ENCODE results near the gene GRAMD2B. TPM values are rescaled to one million over a fixed set of nuclear protein-coding genes. Genes with fewer than 3 reads are reported as not detected.
A peak's percentile ranks its signal among the peaks of the same experiment; 100 is the strongest.

The GRAMD2B gene
- total RNA-seq, 6 experiments from 2014 or later: 69.2 to 154 (median 80.5) TPM

- DNase-seq: no peak
- TF ChIP-seq, protein P1, sequence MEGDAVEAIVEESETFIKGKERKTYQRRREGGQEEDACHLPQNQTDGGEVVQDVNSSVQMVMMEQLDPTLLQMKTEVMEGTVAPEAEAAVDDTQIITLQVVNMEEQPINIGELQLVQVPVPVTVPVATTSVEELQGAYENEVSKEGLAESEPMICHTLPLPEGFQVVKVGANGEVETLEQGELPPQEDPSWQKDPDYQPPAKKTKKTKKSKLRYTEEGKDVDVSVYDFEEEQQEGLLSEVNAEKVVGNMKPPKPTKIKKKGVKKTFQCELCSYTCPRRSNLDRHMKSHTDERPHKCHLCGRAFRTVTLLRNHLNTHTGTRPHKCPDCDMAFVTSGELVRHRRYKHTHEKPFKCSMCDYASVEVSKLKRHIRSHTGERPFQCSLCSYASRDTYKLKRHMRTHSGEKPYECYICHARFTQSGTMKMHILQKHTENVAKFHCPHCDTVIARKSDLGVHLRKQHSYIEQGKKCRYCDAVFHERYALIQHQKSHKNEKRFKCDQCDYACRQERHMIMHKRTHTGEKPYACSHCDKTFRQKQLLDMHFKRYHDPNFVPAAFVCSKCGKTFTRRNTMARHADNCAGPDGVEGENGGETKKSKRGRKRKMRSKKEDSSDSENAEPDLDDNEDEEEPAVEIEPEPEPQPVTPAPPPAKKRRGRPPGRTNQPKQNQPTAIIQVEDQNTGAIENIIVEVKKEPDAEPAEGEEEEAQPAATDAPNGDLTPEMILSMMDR (IDR thresholded peaks at IDR 0.05): peak; percentile 80
- Mint-ChIP-seq H3K4me1 (ENCODE audit: low read depth) (peaks cover 39% of the 10 kb centered on the region), H3K4me3 (no peak overlapping the region), H3K27ac (peak overlapping the region; percentile 12; the same call in 1 of the 2 replicates), H3K9me3 (no peaks in the 10 kb centered on the region), H3K36me3 (ENCODE audit: low read depth) (peaks cover 21% of the 10 kb centered on the region), H3K27me3 (ENCODE audit: insufficient read depth) (peaks cover 2% of the 10 kb centered on the region; the same call in 1 of the 2 replicates)
These were observed 76.7 kb downstream of the GRAMD2B start for GRCh38 chr5:126499853-126500342.

GRCh38 chr5:126501448-126501847 lies 78.2 kb downstream of the GRAMD2B start:
- no peak for DNase-seq
- TF ChIP-seq, protein P1 (IDR thresholded peaks at IDR 0.05): no peak
- Mint-ChIP-seq H3K4me3 (no peak overlapping the region), H3K9me3 (no peaks in the 10 kb centered on the region), H3K27me3 (ENCODE audit: insufficient read depth) (no peaks in the 10 kb centered on the region; the same call in 1 of the 2 replicates), H3K36me3 (ENCODE audit: low read depth) (peaks cover 7% of the 10 kb centered on the region), H3K27ac (no peak overlapping the region), H3K4me1 (ENCODE audit: low read depth) (peaks cover 39% of the 10 kb centered on the region)

- Mint-ChIP-seq H3K27me3 (ENCODE audit: insufficient read depth) (no peaks in the 10 kb centered on the region), H3K36me3 (ENCODE audit: low read depth) (no peaks in the 10 kb centered on the region), H3K27ac (no peak overlapping the region), H3K4me3 (no peak overlapping the region), H3K9me3 (no peaks in the 10 kb centered on the region), H3K4me1 (ENCODE audit: low read depth) (peaks cover 30% of the 10 kb centered on the region)
- no peak for DNase-seq
- TF ChIP-seq, protein P1 (IDR thresholded peaks at IDR 0.05): no peak
These were observed 80.4 kb downstream of the GRAMD2B start for GRCh38 chr5:126503602-126504104.

GRCh38 chr5:126506079-126506478 lies 82.9 kb downstream of the GRAMD2B start:
- peaks cover 23% of the 10 kb centered on the region for H3K4me1 Mint-ChIP-seq (ENCODE audit: low read depth)
- H3K36me3 Mint-ChIP-seq (ENCODE audit: low read depth): no peaks in the 10 kb centered on the region
- H3K27ac Mint-ChIP-seq: no peak overlapping the region
- no peak overlapping the region for H3K4me3 Mint-ChIP-seq
- DNase-seq: no peak
- no peaks in the 10 kb centered on the region for H3K27me3 Mint-ChIP-seq (ENCODE audit: insufficient read depth)
- H3K9me3 Mint-ChIP-seq: no peaks in the 10 kb centered on the region
- TF ChIP-seq, protein P1 (IDR thresholded peaks at IDR 0.05): no peak

DNA sequence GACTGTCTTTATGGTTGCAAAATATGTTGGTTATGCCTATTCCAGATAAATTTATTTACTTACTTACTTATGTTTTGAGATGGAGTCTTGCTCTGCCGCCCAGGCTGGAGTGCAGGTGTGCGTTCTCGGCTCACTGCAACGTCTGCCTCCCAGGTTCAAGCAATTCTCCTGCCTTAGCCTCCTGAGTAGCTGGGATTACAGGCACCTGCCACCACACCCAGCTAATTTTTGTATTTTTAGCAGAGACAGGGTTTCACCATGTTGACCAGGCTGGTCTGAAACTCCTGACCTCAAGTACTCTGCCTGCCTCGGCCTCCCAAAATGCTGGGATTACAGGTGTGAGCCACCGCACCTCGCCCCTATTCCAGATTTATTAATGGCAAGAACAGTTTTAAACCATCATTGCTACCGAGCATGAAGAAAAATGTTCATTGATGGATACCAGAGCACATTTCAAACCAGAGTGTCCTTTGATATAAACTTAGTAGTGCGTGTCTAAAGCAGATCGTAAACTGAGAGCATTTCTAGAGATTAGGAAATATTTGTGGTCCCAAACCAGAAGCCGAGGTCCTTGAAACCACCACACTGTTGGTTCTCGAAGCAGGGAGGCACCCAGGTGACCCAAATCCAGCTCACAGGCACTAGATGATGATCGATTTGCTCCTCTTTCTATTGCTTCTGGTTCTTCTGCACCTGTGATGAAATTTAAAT lies 85.2 kb downstream of the GRAMD2B start:
- H3K27me3 Mint-ChIP-seq (ENCODE audit: insufficient read depth): no peaks in the 10 kb centered on the region
- TF ChIP-seq, protein P1 (IDR thresholded peaks at IDR 0.05): no peak
- no peaks in the 10 kb centered on the region for H3K36me3 Mint-ChIP-seq (ENCODE audit: low read depth)
- no peak for DNase-seq
- no peak overlapping the region for H3K4me3 Mint-ChIP-seq
- no peaks in the 10 kb centered on the region for H3K9me3 Mint-ChIP-seq
- peak overlapping the region; percentile 4; the same call in 1 of the 2 replicates for H3K27ac Mint-ChIP-seq
- peaks cover 28% of the 10 kb centered on the region for H3K4me1 Mint-ChIP-seq (ENCODE audit: low read depth)
